ENCODE results near the gene SLC17A7.

SLC17A7 gene

GRCh38 chr19:49380391-49380790 is 60.9 kb downstream of the SLC17A7 start:
- no peak overlapping the region for H3K4me3 Mint-ChIP-seq
- H3K9me3 Mint-ChIP-seq, result peaks cover 8% of the 10 kb centered on the region
- H3K36me3 Mint-ChIP-seq (ENCODE audit: low read depth), result peaks cover 4% of the 10 kb centered on the region
- peaks cover 25% of the 10 kb centered on the region for H3K27me3 Mint-ChIP-seq
- H3K27ac Mint-ChIP-seq, result no peak overlapping the region
- no peaks in the 10 kb centered on the region for H3K4me1 Mint-ChIP-seq (ENCODE audit: low read depth)
